ENCODE results near the gene OCA2.
"Not testable (repeated sequence)": the region's sequence is repeated elsewhere in the genome, so short reads cannot be mapped to it uniquely, and the experiment has no call there.

Gene OCA2

GRCh38 chr15:27871078-27871901, 227.8 kb downstream of the OCA2 start:
- DNase-seq (ENCODE audit: low read depth in 2 of 2), result no peak

DNA sequence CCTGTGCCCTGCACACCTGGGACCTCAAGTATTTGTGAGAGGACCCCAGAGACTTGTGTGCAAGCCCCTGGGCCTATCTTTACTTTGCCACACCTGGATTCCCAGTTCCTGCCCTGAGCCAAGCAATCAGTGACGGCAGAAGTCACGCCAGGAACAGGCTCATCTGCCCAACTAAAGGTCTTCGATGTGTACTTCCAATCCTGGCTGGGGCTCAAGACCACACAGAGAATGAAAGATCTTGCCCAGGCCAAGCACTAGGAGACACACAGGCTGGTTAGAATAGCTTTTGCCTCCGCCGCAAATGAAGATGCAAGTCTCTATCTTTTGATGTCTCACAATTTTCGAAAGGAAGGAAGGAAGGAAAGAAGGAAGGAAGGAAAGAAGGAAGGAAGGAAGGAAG, 228.8 kb downstream of the OCA2 start:
- DNase-seq (ENCODE audit: low read depth in 2 of 2), result no peak

- no peak for DNase-seq (ENCODE audit: low read depth in 2 of 2)
Measured at GRCh38 chr15:27869697-27870281, 229.3 kb downstream of the OCA2 start.

DNA sequence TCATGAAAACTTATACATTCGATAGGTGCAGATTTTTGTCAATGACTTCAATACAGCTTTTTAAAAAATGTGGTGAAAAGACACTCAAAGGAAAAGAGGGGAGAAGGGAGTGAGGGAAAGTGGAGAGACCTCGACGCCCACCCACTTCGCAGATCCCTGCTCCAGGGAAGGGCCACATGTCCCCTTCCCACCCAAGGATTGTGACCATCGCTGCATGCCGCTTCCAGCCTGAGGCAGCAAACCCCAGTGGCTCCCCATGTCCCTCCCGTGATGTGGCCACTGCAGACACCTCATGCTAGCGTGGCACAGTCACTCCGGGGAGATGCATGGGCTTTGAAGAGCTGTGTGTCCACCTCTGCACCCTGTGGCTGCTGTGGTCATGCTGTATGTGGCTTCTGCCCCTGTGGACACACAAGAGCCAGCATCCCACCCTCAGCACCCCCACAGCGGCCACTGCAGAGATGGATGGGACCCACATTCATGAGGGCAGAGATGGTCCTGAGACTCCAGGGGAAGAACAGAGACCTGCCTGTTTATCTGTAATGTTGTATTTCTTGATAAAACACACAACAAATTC, 230.2 kb downstream of the OCA2 start:
- DNase-seq (ENCODE audit: low read depth in 2 of 2), result no peak

GRCh38 chr15:27867861-27868260, 231.3 kb downstream of the OCA2 start:
- no peak for DNase-seq (ENCODE audit: low read depth in 2 of 2)

GRCh38 chr15:27866505-27867165, 232.5 kb downstream of the OCA2 start:
- DNase-seq (ENCODE audit: low read depth in 2 of 2), result no peak

- DNase-seq (ENCODE audit: low read depth in 2 of 2), result no peak
Measured at GRCh38 chr15:27865926-27866325, 233.2 kb downstream of the OCA2 start.

DNA sequence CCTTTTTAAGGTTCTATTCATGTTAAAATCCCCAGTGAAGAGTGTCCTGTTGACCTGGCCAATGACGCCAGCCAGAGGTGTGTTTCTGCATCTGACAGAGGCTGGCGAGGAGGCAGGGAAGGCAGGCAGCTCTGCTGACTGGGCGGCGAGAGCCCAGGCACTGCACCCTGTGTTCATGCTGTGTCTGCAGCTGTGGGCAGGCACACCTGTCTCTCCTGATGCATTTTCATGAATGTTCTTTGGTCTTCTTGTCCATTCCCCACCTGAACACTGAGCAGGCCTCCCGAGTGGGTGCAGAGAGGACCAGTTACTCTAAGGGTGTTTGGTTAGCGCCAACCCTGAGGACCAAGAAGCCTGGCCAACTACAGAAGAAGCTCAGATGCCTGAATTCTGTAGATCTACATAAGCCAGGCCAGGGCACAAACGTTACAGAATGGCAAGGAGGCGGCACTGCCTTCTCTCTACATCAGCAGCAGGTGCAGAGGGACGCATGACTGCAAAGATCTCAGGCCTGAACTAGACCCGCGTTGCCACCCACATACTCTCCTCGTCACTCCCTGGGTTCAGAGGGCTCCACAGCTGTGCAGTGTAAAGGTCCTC, 233.7 kb downstream of the OCA2 start:
- no peak for DNase-seq (ENCODE audit: low read depth in 2 of 2)

DNA sequence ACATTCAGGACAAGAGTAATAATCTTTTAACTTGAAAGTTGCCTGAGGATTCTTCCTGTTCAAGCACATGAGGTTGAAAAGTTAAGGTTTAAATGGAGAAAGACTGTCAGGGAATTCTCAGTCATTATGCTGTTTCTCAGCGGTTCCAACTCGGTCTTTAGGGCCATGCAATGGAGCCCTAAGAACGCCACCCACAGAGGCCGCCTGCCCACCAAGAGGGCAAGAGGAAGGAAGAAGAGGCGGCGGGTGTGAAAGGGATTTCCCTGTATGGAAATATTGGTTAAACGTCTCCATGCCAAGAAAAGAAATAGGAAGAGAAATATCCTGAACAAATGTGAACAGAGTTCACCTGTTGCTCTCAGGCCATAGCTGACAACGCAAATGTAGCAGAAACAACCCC, 234.4 kb downstream of the OCA2 start:
- DNase-seq (ENCODE audit: low read depth in 2 of 2), result no peak

GRCh38 chr15:27864086-27864485, 235.0 kb downstream of the OCA2 start:
- DNase-seq (ENCODE audit: low read depth in 2 of 2), result no peak

DNA sequence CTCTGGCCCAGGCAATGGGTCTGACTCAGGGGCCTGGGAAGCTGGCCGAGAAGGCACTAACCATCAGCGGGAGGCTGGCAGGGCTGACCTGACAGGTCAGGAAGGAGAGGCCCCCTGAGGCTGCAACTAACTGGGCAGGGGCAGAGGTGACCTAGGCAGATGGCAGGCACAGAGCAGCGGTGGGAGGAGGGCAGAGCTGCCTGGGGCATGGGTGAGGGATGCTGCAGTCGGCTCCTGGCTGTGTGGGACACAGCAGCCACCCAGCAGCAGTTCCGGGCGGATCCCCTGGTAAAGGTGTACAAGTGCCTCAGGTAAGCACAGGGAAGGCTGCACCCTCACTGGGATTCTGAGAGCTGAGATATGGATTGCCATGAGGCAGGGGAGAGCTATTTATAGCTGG, 236.1 kb downstream of the OCA2 start:
- no peak for DNase-seq (ENCODE audit: low read depth in 2 of 2)

DNA sequence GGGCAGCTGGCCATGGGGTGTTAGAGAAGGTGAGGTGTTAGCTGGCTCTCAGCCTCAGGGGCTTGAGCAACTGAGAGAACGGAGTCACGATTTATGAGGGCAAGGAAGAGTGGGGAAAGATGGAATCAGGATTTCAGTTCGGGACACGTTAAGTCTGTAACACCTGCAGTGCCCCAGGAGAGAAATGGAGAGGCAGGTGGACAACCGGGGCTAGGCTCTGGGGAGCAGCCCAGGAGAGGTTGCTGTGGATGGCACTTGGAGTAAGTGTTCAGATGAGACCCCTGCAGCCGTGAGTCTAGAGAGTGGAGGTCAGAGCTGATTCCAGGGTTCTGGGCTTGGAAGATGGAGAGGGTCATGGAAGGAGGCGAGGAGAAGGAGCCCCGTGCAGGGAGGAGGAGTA, 237.9 kb downstream of the OCA2 start:
- DNase-seq (ENCODE audit: low read depth in 2 of 2), result no peak

- DNase-seq (ENCODE audit: low read depth in 2 of 2), result no peak
Measured at GRCh38 chr15:27855137-27855536, 244.0 kb downstream of the OCA2 start.

GRCh38 chr15:27854601-27855000, 244.5 kb downstream of the OCA2 start:
- DNase-seq (ENCODE audit: low read depth in 2 of 2), result no peak

- DNase-seq (ENCODE audit: low read depth in 2 of 2), result no peak
Measured at GRCh38 chr15:27853624-27854455, 245.3 kb downstream of the OCA2 start.

DNA sequence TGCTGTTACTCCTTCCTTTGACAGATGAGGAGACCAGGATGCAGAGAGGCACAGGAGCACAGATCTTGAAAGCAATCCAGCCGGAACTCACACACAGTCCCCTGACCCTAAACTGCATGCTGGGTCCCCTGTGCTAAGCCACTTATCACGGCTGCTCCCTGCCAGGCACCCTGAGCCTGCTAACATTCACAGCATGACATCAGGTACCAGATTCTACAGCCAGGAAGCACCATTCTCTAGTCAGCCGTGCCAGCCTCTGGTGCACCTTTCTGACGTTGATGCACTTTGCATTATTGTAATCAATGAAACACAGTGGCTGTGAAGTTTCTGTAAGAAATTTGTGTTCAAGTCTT, 247.3 kb downstream of the OCA2 start:
- DNase-seq (ENCODE audit: low read depth in 2 of 2), result no peak

DNA sequence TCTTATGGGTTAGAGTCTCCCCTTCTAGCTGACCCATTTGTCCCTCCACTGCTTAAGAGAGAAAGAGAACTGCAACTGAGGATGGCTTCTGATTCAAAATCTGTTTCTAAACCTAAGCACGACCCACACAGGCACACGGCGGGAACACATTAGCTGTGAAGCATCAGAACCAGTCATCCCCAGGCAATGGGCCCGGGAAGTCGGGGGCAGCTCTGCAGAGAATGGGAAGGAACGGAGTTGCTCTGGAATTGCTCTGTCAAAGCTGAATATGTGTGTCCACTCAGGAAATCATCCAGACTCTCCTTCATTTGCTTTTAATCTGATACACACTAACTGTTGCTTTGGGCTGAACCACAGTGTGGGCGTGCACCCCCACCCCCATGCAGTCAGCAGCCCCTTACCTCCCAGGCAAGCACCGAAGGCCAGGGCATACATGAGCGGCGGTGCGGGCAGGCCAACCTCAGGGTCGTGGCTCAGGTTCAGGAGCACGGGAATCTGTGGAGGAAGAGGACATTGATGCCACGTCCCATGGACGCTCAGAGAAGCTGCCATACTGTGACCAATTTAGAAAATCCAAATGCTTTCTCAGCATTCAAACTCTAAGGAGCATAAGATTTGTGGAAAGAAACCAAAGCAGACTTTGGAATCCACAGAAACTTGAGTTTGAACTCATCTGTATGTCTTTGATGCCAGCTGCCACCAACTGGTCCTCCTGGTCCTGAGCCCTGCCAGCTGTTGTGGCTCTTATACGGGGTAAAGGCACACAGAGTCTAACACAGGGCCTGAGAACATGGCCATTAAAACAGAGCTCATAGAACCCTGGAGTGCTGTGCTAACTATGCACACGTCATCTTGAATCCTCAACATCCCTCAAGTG, 247.9 kb downstream of the OCA2 start:
- no peak for DNase-seq (ENCODE audit: low read depth in 2 of 2)

DNA sequence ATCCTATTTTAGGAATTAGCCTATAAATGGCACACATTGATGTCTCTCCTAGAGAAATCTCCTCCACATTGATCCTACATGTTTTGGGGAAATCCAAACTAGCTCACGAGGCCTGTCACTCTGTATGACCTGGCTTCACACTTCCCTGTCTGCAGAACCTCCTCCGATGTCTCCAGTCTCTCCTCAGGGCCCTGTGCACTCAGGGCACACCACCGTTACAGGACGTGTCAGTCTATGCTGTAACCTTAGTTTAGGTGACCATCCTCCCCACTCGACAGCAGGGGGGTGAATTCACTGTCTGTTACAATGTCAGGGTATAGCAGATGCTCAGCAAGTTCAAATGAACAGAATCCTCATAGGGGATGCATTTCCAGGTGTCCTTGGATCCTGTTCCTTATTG, 249.1 kb downstream of the OCA2 start:
- DNase-seq (ENCODE audit: low read depth in 2 of 2), result no peak

GRCh38 chr15:27848936-27849335, 250.2 kb downstream of the OCA2 start:
- DNase-seq (ENCODE audit: low read depth in 2 of 2), result not testable (repeated sequence)

Data from stimulated activated CD8-positive, alpha-beta memory T cell treated with anti-CD3 and anti-CD28 coated beads, Interleukin-7, amount 100 ng/mL, for 4 hours (primary cell).